ENCODE measurements around the gene ME3. TPM values are rescaled to one million over a fixed set of nuclear protein-coding genes. Genes with fewer than 3 reads are reported as not detected.

The ME3 gene
- total and polyA plus RNA-seq, 11 donors: 11.3 to 51.5 (median 31.3) TPM

DNA sequence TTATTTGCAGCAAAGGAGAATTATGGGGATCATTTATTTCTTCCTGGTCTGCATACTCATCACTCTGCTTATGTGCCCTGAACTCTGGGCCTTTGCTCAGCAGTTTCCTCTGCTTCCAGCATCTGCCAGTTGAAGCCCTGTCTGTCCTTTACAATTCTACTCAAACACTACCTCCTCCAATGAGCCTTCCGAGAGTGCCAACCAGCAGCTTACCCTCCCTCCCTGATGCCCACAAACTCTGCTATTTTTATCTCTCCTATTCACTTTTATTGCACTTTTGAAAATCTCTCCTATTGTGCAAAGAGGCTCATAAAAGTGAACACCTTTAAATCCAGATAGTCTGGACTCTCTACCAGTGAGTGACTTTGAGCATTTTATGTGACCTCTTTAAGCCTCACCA lies 3.6 kb upstream of the ME3 start:
- TF ChIP-seq POLR2A (IDR thresholded peaks at IDR 0.05): no peak
- TF ChIP-seq, protein P1, sequence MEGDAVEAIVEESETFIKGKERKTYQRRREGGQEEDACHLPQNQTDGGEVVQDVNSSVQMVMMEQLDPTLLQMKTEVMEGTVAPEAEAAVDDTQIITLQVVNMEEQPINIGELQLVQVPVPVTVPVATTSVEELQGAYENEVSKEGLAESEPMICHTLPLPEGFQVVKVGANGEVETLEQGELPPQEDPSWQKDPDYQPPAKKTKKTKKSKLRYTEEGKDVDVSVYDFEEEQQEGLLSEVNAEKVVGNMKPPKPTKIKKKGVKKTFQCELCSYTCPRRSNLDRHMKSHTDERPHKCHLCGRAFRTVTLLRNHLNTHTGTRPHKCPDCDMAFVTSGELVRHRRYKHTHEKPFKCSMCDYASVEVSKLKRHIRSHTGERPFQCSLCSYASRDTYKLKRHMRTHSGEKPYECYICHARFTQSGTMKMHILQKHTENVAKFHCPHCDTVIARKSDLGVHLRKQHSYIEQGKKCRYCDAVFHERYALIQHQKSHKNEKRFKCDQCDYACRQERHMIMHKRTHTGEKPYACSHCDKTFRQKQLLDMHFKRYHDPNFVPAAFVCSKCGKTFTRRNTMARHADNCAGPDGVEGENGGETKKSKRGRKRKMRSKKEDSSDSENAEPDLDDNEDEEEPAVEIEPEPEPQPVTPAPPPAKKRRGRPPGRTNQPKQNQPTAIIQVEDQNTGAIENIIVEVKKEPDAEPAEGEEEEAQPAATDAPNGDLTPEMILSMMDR (IDR thresholded peaks at IDR 0.05): no peak
- intact Hi-C loops (cut with DNase I): loop anchor here in 5 of 10 donors (5.0 to 10.0 kb wide), 4 partner anchors 66 to 221 kb away; partner anchors contain the start of gene PRSS23 (in 1 of the 5)
- 53 to 69% (median 62%) methylated on average over 1 of the region's 1 CpG for WGBS, 4 donors

DNA sequence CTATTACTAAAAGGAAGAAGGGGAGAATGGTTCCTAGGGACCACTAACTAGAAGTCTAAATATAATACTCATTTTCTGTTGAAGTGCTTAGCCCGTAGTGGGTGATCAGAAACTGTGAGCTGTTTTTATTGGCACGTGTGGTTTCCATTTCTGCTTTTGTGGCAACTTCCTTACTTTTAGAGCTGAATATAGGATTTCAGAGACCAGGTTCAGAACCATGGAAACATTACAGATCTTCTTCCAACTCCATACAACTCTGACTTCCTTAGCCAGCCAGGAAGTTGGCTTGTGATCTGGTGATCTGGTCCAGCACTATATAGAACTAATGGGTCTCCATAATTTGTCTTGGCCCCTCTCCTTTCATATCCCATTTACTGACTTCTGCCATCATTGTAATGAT lies 2.6 kb upstream of the ME3 start:
- Histone ChIP-seq H3K4me3 (no peak overlapping the region), H3K9me3 (no peaks in the 10 kb centered on the region), H3K4me1 (peaks cover 0 to 39% (median 19%) of the 10 kb centered on the region in 12 donors), H3K27ac (peak overlapping the region in 2 of 12 donors; percentile 22 to 93), H3K27me3 (no peaks in the 10 kb centered on the region), H3K36me3 (no peaks in the 10 kb centered on the region)
- 33 to 61% (median 49%) methylated on average over 2 of the region's 2 CpGs for WGBS, 4 donors
- DNase-seq (no peak), ATAC-seq (no peak)
- TF ChIP-seq, protein P1 (IDR thresholded peaks at IDR 0.05): no peak
- no peak for TF ChIP-seq POLR2A (IDR thresholded peaks at IDR 0.05)
- intact Hi-C loops (cut with DNase I): loop anchor here in 5 of 10 donors (5.0 to 10.0 kb wide), 4 partner anchors 67 to 220 kb away; partner anchors contain the start of gene PRSS23 (in 1 of the 5)

More for the DNA sequence above, 3.6 kb upstream of the ME3 start:
- DNase-seq (no peak), ATAC-seq (no peak)
- H3K4me1 ChIP-seq: peaks cover 0 to 39% (median 16%) of the 10 kb centered on the region in 12 donors
- no peak overlapping the region for H3K4me3 ChIP-seq
- no peaks in the 10 kb centered on the region for H3K9me3 ChIP-seq
- peak overlapping the region in 1 of 12 donors; percentile 27 for H3K27ac ChIP-seq
- H3K27me3 ChIP-seq: no peaks in the 10 kb centered on the region
- no peaks in the 10 kb centered on the region for H3K36me3 ChIP-seq

DNA sequence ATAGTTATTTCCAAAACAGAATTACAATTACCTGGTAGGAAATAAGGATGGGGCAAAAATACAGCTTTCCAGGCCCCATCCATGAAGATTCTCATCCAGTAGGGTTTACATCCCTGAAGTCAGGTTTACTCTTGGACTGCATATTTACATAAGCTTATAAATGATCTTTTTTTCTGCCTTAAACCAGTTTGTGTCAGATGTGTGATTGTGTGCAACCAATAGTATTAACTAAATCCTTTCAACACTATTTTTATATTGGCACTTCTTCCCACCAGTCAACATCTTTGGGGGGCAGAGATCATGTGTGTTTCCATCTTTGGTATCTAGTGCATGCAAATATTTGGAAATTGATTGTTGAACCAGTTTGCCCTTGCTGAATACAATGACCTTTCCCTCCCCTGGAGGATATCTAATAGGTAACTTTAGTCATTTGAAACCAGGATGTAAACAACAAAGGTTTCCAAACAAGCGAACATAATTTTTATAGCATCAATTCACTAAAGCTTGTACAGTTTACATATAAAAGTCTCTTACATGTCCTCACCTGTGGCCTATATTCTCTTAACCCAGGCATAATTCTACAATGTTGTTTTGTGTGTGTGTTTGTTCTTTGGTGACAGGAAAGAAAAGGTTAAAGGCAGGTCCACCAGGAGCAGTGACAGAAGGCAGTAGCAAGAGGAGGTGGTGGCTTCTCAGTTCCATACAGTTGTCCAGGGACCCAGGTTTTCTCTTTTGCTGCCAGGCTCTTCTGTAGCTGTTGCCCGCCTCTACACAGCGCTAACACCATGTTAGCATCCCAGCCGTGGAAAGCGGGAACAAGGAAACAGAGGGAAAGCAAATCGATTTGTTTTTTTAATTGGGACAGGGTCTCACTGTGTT lies 1.7 kb upstream of the ME3 start:
- Histone ChIP-seq H3K36me3 (no peaks in the 10 kb centered on the region), H3K4me3 (no peak overlapping the region), H3K27ac (peak overlapping the region in 2 of 12 donors; percentile 93 to 98), H3K27me3 (no peaks in the 10 kb centered on the region), H3K9me3 (no peaks in the 10 kb centered on the region), H3K4me1 (peaks cover 0 to 46% (median 24%) of the 10 kb centered on the region in 12 donors)
- TF ChIP-seq POLR2A (IDR thresholded peaks at IDR 0.05): no peak
- TF ChIP-seq, protein P1 (IDR thresholded peaks at IDR 0.05): no peak
- DNase-seq (no peak), ATAC-seq (no peak)
- WGBS, 4 donors: 92 to 95% (median 94%) methylated on average over 6 of the region's 6 CpGs
- intact Hi-C loops (cut with DNase I): loop anchor here in 6 of 10 donors (5.0 to 10.0 kb wide), 7 partner anchors 47 to 219 kb away; partner anchors contain the start of gene PRSS23 (in 4 of the 6)
